ENCODE measurements around the gene MTMR11.
"Not testable (repeated sequence)": the region's sequence is repeated elsewhere in the genome, so short reads cannot be mapped to it uniquely, and the experiment has no call there.

The MTMR11 gene

DNA sequence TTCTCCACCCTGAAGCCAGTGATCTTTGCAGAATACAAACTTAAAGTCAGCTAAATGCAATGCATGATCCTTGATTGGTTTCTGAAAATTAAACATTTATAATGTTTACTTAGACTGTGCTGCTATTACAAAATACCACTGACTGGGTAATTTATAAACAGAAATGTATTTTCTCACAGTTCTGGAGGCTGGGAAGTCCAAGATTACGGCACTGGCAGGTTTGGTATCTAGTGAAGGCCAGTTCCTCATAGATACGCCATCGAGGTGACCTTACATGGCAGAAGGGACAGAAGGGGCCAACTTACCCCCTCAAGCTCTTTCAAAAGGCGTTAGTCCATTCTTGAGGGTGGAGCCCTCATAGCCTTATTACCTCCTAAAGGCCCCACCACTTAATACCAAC, 40.1 kb downstream of the MTMR11 start:
- no peak for DNase-seq (ENCODE audit: low read depth in 2 of 2)

DNA sequence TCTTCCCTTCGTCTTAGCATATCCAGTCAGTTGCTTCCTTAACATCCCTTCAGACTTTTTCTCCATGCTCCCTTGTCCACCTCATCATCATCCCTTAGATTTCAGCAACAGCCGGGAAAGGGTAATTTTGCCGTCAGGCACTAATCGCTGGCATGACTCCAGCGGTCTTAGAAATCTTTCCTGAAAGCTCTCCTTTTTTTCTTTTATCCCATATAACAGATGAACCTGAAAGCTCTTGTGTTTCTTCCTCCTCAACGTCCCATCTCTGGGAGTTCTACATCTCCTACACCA, 47.7 kb downstream of the MTMR11 start:
- DNase-seq (ENCODE audit: low read depth in 2 of 2): no peak

DNA sequence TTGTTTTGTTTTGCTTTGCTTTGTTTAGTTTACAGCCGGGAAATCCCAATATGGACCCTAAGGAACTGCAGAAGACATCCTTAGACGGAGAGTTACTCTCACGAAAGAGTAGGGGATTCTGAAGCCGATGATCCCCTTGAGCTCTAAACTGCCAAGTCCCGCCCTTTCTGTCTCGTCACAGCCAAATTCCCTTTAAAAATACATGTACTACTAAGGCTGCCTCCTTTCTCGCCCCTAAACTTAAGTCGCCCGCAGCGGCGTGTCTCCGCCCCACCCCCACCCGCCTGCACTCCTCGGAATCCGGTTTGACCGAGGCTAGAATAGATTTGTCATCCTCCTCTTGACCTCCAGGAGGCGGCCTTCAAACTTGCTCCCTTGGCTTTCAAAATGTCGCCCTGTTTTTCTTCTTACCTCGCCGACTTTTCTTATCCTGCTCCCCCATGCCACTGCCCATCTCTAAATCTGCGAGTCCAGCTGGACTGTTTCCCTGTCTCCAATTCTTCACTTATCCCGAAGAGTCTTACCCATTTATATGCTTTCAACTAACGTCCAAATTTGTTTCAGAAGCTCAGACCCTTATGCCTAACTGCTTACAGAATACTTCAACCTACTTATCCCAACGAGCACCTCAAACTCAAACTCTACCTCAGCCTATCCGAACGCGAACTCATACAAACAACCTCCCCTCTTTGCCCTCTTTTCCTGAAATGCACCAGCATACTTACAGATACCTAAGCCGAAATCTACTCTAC, 48.3 kb downstream of the MTMR11 start:
- peak; percentile 55 to 59 for DNase-seq (ENCODE audit: low read depth in 2 of 2)

DNA sequence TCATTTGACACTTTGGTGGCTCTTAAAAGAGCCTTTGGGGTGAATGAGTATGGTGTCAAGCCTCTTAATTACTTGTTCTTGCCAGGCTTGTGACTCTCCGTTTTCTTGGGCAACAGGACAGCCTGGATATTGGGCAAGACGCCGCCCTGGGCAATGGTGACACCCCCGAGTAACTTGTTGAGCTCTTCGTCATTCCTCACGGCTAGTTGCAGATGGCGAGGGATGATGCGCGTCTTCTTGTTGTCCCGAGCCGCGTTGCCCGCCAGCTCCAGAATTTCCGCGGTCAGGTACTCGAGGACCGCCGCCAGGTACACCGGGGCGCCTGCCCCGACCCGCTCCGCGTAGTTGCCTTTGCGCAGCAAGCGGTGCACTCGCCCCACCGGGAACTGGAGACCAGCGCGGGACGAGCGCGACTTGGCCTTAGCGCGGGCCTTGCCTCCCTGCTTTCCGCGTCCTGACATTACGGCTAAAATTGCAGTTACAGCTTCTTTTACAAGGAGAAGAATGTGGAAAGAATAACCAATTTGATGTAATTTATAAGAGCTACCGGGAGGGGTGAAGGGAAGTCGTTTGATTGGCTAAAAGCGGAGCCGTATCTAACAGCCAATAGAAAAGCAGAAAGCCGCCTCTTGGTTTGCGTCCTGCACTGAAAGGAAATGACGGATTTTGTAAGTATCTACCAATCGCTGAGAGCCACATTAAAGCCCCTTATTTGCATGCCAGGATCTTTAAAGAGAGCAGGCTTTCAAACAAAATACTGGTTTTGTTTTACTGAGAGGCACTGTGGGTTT, 49.0 kb downstream of the MTMR11 start:
- peak; percentile 53 to 76 for DNase-seq (ENCODE audit: low read depth in 2 of 2)

DNA sequence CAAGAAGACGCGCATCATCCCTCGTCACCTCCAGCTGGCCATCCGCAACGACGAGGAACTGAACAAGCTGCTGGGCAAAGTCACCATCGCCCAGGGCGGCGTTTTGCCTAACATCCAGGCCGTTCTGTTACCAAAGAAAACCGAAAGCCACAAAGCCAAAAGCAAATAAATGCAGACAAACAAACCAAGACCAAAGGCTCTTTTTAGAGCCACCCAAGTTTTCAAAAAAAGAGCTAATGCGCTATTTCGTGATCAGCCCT, 49.6 kb downstream of the MTMR11 start:
- not testable (repeated sequence) for DNase-seq (ENCODE audit: low read depth in 2 of 2)

DNA sequence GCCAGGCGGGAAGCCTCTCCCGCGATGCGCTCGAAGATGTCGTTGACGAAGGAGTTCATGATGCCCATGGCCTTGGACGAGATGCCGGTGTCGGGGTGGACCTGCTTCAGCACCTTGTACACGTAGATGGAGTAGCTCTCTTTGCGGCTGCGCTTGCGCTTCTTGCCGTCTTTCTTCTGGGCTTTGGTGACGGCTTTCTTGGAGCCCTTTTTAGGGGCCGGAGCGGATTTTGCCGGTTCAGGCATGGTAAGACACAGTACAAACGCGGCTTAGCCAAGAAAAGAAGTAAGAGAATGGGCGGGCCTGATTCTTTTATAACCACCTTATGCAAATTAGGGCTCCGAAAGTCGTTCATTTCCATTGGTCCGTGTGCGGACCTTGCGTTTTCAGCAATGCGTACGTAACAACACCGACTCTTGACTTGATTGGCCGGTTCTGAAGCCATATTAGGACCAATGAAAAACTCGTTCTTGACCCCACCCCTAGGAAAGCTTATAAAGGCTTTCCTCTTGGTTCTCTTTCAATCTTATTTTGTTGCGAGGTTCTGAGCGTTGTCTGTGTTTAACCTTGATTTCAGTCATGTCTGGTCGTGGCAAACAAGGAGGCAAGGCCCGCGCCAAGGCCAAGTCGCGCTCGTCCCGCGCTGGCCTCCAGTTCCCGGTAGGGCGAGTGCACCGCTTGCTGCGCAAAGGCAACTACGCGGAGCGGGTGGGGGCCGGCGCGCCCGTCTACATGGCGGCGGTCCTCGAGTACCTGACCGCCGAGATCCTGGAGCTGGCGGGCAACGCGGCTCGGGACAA, 50.1 kb downstream of the MTMR11 start:
- DNase-seq (ENCODE audit: low read depth in 2 of 2): peak; percentile 68 to 86

DNA sequence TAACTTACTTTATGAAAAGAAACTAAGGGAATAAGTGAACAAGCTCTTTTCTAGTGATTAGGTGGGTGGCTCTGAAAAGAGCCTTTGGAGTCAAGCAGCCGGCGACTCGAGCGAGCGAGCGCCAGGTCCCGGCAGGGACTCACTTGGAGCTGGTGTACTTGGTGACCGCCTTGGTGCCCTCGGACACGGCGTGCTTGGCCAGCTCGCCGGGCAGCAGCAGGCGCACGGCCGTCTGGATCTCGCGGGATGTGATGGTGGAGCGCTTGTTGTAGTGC, 50.6 kb downstream of the MTMR11 start:
- not testable (repeated sequence) for DNase-seq (ENCODE audit: low read depth in 2 of 2)

DNA sequence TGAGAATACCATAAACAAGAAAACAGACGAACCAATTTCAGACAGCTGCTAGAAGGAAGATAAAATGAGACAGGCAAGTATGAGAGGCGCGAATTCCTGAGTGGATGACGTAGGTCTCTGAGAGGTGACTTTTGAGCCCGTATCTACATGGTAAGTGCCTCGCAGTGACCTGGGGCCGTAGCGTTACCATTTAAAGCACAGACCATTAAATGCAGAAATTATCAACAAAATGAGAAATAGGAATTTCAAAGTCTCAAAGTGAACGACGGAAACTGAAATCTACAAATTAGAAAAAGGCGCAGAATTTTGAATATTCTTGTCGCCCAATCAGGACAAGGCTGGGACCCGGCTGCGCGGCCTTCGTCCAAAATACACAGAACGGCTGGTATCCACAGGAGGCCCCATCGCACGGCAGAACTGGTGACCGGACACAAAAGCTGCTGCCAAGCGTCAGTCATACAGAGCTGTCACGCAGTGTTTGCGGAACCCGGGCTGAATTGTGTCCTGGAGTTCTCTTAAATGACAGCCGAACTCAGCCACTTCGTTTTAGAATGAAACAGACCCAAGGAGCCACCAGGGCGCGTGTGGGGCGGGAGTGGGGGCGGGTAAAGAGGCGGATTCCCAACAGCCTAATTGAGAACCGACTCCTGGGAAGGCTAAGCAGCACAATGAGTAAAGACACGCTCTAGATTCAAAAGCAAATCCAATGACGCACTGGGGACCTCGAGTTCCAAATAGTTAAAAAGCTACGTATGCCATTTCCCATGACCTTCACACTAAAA, 51.1 kb downstream of the MTMR11 start:
- peak; percentile 26 to 45 for DNase-seq (ENCODE audit: low read depth in 2 of 2)

DNA sequence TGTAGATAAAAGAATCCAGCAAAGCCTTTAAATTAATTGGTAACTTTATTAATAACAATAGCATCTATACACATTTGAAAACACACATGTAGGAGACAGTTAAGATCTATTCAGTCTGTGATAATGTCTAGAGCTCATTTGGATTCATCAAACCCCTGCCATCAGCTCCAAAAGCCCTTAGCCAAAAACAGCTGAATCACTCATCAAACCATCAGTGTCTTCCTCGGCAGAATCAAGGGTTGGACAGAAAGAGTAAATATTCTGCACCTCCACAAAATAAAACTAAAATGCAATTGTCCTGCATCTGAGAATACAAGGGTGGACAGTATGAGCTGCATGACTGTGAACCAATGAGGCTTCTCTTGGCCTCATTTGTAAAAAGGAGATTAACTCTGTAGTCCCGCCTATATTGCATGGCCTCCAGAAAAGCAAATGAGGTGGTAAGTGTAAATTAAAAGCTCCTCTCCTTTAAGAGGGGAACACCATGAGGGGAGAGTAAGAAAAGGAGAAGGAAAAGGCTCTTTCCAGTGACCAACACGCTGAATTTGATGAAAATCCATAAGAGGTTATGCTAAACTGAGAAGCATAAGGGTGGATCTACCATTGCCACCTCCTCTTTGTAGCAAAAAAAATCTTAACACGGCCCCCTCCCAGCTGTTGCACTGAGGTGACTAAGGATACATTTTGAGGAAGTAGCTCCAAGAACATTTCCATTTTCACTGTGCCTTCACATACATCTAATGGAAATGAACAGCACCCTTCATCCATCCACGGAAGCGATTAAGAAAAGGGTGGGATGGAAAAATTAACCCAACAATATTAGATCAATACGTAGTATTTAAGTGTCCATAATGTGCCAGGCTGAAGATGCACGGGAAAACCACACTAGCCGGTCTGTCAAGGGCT, 52.0 kb downstream of the MTMR11 start:
- no peak for DNase-seq (ENCODE audit: low read depth in 2 of 2)

DNA sequence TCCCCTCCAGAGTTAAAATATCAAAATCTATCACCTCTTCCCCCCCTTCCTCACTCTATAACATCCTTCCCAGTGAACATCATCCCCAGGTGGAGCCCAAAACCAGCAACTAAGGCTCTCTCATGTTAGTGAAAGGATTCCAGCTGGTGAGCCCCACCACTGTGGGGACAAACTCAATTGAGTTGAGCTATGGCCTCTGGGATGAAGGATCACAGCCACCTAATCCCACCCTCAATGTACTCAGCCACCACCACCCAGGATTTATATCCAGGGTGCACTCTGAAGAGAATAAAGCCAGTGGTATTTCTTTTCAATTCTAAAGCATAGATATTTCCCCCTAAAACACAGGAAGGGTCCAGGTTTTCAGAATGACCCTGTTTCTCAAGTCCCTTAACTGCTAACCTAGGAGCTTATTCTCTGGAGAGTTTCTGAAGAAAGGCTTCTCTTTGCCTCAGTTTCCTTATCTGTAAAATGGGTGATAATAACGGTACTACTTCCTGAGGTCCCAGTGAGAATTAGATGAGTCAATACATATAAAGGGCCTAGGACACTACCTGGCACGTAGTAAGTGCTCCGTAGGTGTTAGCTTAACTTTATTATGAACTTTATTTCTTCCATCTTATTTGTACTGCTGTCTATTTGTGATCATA, 53.0 kb downstream of the MTMR11 start:
- DNase-seq (ENCODE audit: low read depth in 2 of 2): no peak

DNA sequence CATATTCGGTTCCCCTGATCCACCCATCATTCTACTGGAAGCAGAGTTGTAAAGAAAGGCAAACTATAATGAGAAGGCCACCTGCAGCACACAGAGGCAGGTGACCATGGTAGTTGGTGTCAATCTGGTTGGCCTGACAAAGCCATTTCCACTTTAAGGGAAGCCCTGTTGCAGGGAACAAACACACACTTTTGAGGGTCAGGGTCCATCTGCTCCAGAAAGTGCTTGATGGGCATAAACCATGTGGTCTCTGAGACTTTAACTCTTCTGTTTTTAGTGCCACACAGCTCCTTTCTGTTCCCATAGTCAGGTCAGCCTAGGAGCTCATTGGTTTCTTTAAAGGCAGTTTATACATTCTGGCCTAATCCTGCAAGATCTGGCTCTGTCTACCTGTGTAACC, 54.8 kb downstream of the MTMR11 start:
- DNase-seq (ENCODE audit: low read depth in 2 of 2): no peak

DNA sequence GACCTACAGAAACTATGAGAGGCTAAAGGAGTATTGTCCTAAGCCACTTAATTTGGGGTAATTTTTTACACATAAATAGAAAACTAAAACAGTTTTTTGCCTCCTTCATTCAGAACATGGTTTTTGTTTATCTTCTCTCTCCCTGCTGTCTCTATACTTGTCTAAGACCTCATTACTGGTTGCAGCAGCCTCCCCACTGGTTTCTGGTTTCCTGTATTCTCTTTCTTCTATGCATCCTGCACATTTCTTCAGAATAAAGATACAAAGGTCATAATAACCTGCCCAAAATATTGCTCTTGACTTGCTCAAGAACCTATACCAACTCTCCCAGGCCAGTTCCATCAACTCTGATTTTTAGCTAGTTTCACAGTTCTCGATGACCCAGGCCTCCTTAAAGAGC, 57.1 kb downstream of the MTMR11 start:
- no peak for DNase-seq (ENCODE audit: low read depth in 2 of 2)

Measured in stimulated activated CD8-positive, alpha-beta memory T cell treated with anti-CD3 and anti-CD28 coated beads, Interleukin-7, amount 100 ng/mL, for 4 hours (primary cell).